ENCODE data around the gene PRKCA.

PRKCA gene

DNA sequence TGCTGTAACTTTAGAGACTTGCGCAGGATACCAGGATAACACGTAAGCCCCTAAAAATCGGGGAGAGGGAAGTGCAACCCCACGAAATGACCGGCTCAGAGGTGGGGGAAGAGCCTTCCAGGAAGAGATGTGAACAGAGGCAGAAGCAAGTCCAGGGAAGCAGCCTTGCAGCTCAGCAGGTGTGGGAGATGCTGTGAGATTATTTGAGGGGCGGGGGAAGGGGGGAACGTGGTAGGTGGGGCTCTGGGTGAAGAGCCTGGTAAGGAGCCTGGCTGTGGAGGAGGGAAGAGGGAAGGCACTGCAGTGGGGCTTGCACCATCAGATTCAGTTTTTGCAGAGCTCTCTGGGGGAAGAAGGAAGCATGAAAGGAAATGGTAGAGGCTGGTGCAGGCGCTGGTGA is 437.1 kb downstream of the PRKCA start:
- no peak for DNase-seq (ENCODE audit: low spot score)
- H3K27ac ChIP-seq: no peak overlapping the region
- H3K4me3 ChIP-seq: no peak overlapping the region
- TF ChIP-seq, protein P1, sequence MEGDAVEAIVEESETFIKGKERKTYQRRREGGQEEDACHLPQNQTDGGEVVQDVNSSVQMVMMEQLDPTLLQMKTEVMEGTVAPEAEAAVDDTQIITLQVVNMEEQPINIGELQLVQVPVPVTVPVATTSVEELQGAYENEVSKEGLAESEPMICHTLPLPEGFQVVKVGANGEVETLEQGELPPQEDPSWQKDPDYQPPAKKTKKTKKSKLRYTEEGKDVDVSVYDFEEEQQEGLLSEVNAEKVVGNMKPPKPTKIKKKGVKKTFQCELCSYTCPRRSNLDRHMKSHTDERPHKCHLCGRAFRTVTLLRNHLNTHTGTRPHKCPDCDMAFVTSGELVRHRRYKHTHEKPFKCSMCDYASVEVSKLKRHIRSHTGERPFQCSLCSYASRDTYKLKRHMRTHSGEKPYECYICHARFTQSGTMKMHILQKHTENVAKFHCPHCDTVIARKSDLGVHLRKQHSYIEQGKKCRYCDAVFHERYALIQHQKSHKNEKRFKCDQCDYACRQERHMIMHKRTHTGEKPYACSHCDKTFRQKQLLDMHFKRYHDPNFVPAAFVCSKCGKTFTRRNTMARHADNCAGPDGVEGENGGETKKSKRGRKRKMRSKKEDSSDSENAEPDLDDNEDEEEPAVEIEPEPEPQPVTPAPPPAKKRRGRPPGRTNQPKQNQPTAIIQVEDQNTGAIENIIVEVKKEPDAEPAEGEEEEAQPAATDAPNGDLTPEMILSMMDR (IDR thresholded peaks at IDR 0.05): no peak

DNA sequence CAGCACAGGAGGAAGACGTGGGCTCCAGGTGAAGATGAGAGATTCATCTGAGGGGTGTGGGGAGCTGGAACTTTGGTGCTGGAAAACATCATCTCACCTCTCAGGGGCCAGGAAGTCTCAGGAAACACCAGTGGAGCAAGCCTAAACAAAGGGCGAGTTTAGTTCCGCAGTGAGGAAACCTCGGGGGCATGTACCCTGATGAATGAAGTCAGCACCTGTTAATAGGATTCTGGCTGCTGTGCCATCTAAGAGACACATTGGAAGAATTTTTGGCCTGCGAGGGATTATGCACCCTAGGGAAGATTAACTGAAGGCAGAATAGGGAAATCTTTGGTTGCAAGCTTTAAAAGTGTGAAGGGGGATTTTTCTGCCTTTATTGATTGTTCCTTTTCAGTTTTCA is 437.8 kb downstream of the PRKCA start:
- DNase-seq (ENCODE audit: low spot score): no peak
- H3K27ac ChIP-seq: no peak overlapping the region
- TF ChIP-seq, protein P1 (IDR thresholded peaks at IDR 0.05): no peak
- H3K4me3 ChIP-seq: no peak overlapping the region

DNA sequence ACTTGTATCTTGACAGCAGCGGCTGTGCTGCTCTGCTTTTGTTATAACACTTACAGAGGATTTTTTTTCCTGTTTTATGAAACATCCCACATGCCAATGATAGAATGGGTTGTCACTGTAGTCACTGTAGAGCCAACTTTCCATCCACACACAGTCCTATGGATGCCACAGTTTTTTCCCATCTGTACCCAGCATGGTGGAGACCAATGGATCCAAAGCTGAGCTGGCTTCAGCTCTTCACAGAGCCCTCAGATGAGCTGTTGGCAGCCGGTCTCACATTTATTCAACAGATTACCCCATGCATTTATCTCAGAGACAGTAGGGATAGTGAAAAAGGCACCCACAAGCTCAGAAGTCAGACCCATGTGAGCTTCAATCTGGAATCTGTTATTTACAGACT is 441.1 kb downstream of the PRKCA start:
- no peak for DNase-seq (ENCODE audit: low spot score)
- H3K27ac ChIP-seq: no peak overlapping the region
- no peak overlapping the region for H3K4me3 ChIP-seq
- TF ChIP-seq, protein P1 (IDR thresholded peaks at IDR 0.05): no peak

DNA sequence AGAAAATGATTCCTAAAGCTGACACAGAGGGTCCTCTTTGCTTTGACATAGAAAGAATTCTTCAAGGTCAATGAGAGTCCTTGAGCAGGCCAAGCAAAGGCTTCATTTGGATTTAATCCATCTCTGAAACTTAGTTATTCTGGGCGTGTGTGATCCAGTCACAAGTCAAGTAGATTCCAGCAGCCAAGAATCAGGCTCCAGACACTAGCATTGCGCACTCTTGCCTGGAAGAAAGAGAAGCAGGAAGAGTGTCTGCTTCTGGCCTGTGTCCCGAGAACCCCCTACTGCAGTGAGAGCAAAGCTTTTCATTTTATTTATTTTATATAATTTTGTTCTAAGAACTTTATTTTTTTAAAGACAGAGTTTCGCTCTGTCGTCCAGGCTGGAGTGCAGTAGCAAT is 444.3 kb downstream of the PRKCA start:
- no peak overlapping the region for H3K4me3 ChIP-seq
- H3K27ac ChIP-seq: no peak overlapping the region
- no peak for DNase-seq (ENCODE audit: low spot score)
- TF ChIP-seq, protein P1 (IDR thresholded peaks at IDR 0.05): no peak

- no peak for DNase-seq (ENCODE audit: low spot score)
- Histone ChIP-seq H3K27ac (no peak overlapping the region), H3K4me3 (no peak overlapping the region)
- TF ChIP-seq, protein P1 (IDR thresholded peaks at IDR 0.05): no peak
Measured at GRCh38 chr17:66747578-66748275, 445.3 kb downstream of the PRKCA start.

DNA sequence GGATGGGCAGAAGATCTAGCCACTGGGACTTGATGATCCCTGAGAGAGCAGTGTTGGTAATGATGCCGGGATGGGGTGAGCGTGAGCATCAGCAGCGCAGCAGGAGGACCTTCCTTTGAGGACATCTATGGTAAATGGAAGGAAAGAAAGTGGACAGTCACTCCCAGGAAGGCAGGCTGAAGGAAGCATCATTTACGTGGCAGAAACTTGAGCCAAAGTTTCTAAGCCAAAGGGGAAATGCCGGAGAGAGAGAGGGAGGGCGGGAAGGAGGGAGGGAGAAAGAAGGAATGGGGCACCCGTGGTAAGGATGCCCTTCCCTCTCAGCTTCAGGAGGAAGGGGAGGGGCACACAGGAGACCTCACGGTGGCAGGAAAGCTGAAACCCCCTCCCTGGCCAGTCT is 446.2 kb downstream of the PRKCA start:
- Histone ChIP-seq H3K27ac (no peak overlapping the region), H3K4me3 (no peak overlapping the region)
- DNase-seq (ENCODE audit: low spot score): no peak
- TF ChIP-seq, protein P1 (IDR thresholded peaks at IDR 0.05): no peak

- peak; percentile 52 for DNase-seq (ENCODE audit: low spot score)
- TF ChIP-seq, protein P1 (IDR thresholded peaks at IDR 0.05): no peak
Measured at GRCh38 chr17:66749217-66749832, 446.9 kb downstream of the PRKCA start.

More at GRCh38 chr17:66749217-66749832, 446.9 kb downstream of the PRKCA start:
- no peak overlapping the region for H3K4me3 ChIP-seq
- no peak overlapping the region for H3K27ac ChIP-seq
